CD1c-positive myeloid dendritic cell (primary cell): Measurements from ENCODE around the gene BSN.
"Not testable (repeated sequence)": the region's sequence is repeated elsewhere in the genome, so short reads cannot be mapped to it uniquely, and the experiment has no call there.

Source experiments
- DNase-seq: peaks from one replicate; pipeline ENCODE4 v3.0.0-alpha.2; 2016; ENCODE audit errors: extremely low spot score

BSN gene

DNA sequence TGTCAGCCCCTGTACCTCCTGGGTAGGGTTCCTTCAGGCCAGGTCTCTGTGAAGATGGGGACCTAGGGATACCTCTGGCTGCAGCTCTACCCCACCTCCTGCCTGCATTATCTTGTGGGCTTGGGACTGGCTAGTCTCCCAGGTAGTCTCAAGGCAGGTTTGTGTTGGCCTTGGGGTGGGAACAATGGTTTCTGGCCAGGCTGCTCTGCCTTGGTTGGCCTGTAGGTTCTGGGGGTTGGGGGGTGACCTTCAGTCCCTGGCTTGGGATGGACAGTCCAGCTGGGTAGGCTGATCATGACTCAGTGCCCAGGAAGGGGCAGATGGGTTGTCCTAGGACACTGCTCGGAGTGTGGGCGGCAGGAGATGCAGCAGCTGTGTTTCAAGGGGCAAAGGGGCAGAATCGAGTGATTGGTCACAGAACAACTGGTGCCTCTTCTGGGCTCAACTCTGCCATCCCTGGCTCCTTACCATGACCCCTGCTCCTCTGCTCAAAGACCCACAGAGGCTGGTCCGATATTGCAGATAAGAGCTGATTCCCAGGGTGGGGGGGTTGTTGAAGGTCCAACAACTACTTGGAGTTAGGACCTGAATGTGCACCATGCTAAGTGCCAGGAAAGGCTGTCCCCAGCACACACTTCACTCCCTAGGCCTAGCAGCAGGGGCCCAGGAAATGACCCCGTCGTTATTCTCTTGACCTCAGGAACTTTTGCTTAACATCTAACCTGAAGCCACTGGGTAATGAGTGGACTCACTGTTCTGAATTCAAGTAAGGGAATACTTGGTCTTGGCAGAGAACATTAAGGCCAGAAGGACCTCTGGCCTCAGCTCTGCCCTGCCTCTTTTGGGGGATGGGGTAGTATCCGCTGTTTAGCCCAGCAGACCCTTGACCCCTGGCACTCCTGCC, 18.1 kb upstream of the BSN start:
- no peak for DNase-seq

- DNase-seq = no peak
Observed at GRCh38 chr3:49536875-49537533, 17.3 kb upstream of the BSN start.

GRCh38 chr3:49539659-49540560, 14.4 kb upstream of the BSN start:
- DNase-seq = peak; percentile 98

- DNase-seq = no peak
Observed at GRCh38 chr3:49552087-49552486, 2.2 kb upstream of the BSN start.

GRCh38 chr3:49553324-49553691, 969 bp upstream of the BSN start:
- DNase-seq = no peak

- DNase-seq = peak; percentile 62
Observed at GRCh38 chr3:49554633-49555265, 472 bp downstream of the BSN start.

- DNase-seq = no peak
Observed at GRCh38 chr3:49556500-49557275, 2.4 kb downstream of the BSN start.

DNA sequence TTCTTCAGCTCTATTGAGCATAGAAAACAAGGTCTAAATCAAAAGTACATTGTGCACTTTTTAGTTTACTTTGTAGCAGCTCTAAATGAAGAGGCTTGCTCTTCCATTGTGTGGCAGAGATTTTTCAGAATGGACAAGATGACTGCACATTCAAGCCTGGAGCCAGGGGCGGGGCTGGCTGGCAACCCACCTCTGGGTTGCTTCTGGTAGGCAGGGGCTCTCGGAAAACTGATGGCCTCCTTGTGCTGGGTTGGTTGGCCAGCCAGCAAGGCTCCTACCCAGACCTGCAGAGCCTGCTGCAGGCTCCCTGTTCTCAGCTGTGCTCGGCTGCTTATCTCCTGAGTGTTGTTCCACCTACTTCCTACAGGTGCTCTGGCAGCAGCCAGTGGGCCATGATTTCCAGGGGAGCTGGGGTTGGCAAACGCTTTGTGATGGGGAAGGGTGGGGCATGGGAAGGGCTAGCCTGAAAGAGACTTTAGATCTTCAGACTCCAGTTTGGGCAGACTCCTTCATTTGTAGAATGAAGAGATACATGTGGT, 8.8 kb downstream of the BSN start:
- no peak for DNase-seq

- no peak for DNase-seq
Observed at GRCh38 chr3:49563766-49564165, 9.5 kb downstream of the BSN start.

- DNase-seq = no peak
Observed at GRCh38 chr3:49566312-49566711, 12.0 kb downstream of the BSN start.

GRCh38 chr3:49567406-49567805, 13.1 kb downstream of the BSN start:
- DNase-seq = no peak

DNA sequence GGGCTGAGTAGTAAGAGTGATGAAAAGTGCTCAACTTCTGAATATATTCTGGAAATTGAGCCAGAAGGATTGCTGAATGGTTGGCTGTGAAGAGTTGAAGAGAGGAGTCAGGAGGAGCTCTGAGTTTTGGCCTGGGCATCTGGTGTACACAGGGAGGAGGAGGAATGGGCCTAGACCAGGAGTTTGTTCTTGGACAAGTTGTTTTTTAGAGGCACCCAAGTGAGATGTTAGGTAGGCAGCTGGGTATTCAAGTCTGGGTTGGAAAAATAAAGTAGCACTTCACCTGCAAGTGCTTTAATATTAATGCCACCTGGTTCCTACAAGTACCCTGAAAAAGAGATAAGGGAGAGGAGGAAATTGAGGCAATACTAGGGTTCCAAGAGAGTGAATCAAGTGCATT, 14.7 kb downstream of the BSN start:
- no peak for DNase-seq

GRCh38 chr3:49570028-49570654, 15.9 kb downstream of the BSN start:
- DNase-seq = no peak

GRCh38 chr3:49582177-49582576, 27.9 kb downstream of the BSN start:
- DNase-seq = no peak

DNA sequence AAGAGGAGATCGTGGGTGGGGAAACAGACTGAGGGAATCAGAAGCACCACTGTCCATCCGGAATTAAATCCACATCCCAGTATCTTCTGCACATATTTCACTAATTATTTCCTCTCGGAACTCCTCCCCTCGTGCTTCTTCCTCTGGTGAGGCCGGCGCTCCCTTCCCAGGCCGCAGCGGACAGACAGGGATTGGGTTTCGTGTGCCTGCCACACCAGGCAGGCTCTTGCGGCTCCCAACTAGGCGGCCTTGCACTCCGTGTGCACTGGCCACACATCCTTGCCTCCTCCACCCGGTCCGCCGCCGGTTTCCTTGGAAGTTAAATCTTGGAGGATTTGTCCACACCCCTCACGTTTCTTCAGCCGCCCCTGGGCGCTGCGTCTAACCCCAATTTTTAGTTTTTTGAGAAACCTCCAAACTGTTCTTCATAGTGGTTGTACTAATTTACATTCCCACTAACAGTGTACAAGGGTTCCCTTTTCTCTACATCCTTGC, 31.0 kb downstream of the BSN start:
- not testable (repeated sequence) for DNase-seq

DNA sequence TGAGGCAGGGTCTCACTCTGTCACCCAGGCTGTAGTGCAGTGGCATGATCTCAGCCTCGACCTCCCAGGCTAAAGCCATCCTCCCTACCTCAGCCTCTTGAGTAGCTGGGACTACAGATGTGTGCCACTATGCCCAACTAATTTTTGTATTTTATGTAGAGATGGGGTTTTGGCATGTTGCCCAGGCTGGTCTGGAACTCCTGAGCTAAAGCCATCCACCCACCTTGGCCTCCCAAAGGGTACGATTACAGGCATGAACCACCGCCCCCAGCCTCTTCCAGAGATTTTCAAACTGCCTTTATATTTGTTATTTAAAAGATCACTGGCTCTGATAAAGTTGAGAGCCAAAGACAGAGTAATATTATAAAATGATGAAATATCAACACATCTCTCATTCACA, 37.3 kb downstream of the BSN start:
- DNase-seq = no peak

DNA sequence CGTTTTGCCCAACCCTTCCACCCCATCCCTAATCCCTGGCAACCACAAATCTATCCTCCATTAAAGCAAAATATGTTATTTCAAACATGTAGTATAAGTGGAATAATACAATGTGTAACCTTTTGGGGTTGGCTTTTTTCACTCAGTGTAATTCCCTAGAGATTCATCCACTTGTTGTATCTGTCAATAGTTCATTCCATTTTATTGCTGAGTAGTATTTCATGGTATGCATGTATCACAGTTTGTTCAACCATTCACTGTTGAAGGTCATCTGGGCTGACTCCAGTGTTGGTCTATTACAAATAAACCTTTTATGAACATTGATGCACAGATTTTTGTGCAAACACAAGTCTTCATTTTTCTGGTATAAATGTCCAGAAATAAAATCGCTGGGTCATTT, 38.8 kb downstream of the BSN start:
- no peak for DNase-seq

GRCh38 chr3:49600781-49601180, 46.5 kb downstream of the BSN start:
- DNase-seq = no peak

DNA sequence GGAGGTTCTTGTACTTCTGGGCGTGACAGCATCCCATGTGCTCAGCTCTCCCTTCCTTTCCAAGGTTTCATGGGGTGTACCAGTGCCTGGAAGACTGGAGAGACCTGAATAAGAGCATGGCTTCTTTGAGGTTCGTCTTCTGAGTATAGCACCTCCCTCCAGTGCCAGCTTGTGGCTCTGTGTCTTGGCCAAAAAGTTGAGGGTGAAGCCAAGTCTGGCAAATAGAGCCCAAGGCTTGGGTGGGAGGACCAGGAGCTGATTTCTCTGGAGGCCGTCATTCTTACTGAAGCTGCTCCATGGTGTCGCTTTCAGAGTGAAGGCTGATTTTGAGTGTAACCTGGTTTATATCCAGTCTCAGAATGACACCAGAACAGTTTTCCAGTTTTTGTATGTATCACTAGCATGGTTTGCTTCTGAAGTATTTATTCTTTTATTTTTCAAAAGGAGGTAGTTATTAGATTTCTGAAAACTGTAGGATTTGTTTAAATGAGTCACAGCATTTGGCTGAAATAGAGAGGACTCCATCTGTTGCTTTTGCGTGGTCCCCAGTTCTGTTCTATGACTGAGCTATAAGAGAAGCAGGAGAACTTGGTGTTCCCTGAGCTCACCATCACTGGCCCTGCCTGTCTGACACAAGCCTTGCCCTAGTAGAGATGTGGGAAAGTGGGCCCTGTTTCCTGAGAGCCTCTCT, 47.2 kb downstream of the BSN start:
- no peak for DNase-seq
